ENCODE data around the gene NOP56. TPM values are rescaled to one million over a fixed set of nuclear protein-coding genes. Genes with fewer than 3 reads are reported as not detected.

The NOP56 gene
- total and polyA plus RNA-seq, 2 of the 8 experiments (the other 6 are each of a cell fraction or from before 2014, with no cell fraction given): 391 to 677 TPM

GRCh38 chr20:2706688-2707352 lies 54.4 kb downstream of the NOP56 start:
- peak overlapping the region; percentile 86; the same call in 1 of the 2 replicates for H2AK5ac ChIP-seq (ENCODE audit: low read depth, low read length)
- ChIA-PET CTCF (ENCODE audit: partially characterized antibody) (interaction anchor here (1.0 to 17.4 kb wide), 8 partner anchors 12 to 295 kb away, joined by 3 to 286 read pairs (median 4); no protein-coding TSS in a partner anchor), POLR2A (ENCODE audit: partially characterized antibody) (interaction anchor here (1.6 to 2.2 kb wide), 2 partner anchors 31 to 42 kb away, joined by 4 to 6 read pairs; no protein-coding TSS in a partner anchor)
- H3K27me3 ChIP-seq (replicated peaks in 1 of 4; ENCODE audit: control insufficient read depth in 3 of 4, extremely low read depth in 1 of 4, insufficient read depth in 3 of 4, low read length in 3 of 4): peaks cover 0 to 24% (median 16%) of the 10 kb centered on the region in 4 experiments; a peak in 5 of 7 replicates
- H3K18ac ChIP-seq (ENCODE audit: extremely low read depth, low read length): peak overlapping the region; percentile 68; the same call in 1 of the 2 replicates
- no peaks in the 10 kb centered on the region for H3K79me2 ChIP-seq (ENCODE audit: control insufficient read depth in 1 of 2, insufficient read depth in 2 of 2, low read length in 2 of 2)
- H3K27ac ChIP-seq (ENCODE audit: low read depth, low read length): no peak overlapping the region
- no peak overlapping the region for H3K23ac ChIP-seq (ENCODE audit: insufficient read length)
- H3K4ac ChIP-seq (replicated peaks; ENCODE audit: insufficient read length, low read depth, low read length): no peak overlapping the region
- H3K4me3 ChIP-seq (ENCODE audit: extremely low read depth in 1 of 4, insufficient read depth in 2 of 4, low read depth in 3 of 4, low read length in 4 of 4): no peak overlapping the region
- no peaks in the 10 kb centered on the region; the same call in 1 of the 2 replicates for H3K23me2 ChIP-seq (ENCODE audit: low read depth, low read length)
- H3K9me3 ChIP-seq (ENCODE audit: insufficient read depth in 2 of 2, low read depth in 1 of 2, low read length in 1 of 2): no peaks in the 10 kb centered on the region
- DNase-seq (ENCODE audit: low read depth in 1 of 2, low spot score in 2 of 2): peak in 1 of 2 experiments; percentile 45
- no peak overlapping the region for H3K4me2 ChIP-seq (ENCODE audit: insufficient read depth in 1 of 2, low read depth in 2 of 2, low read length in 2 of 2)
- no peak for TF ChIP-seq RXRA (IDR thresholded peaks at IDR 0.05; ENCODE audit: insufficient read depth, low read depth, low read length)
- no peak for TF ChIP-seq BRCA1 (IDR thresholded peaks at IDR 0.05; ENCODE audit: low read depth, low read length)
- no peak for TF ChIP-seq RBBP5 (IDR thresholded peaks at IDR 0.05; ENCODE audit: borderline replicate concordance, low read depth, low read length)
- no peak for TF ChIP-seq KDM5A (IDR thresholded peaks at IDR 0.05; ENCODE audit: low read length)
- TF ChIP-seq MAFK (IDR thresholded peaks at IDR 0.05; ENCODE audit: low read depth, low read length): no peak
- no peak for TF ChIP-seq YY1 (IDR thresholded peaks at IDR 0.05; ENCODE audit: low read depth, low read length)
- no peak overlapping the region for H4K5ac ChIP-seq (ENCODE audit: insufficient read length, low read depth, low read length)
- H4K20me1 ChIP-seq (replicated peaks in 1 of 2; ENCODE audit: control insufficient read depth in 1 of 2, insufficient read depth in 2 of 2, low read length in 2 of 2): no peaks in the 10 kb centered on the region
- FAIRE-seq: no peak
- peaks cover 0 to 50% (median 25%) of the 10 kb centered on the region in 4 experiments; a peak in 6 of 7 replicates for H3K4me1 ChIP-seq (replicated peaks in 1 of 4; ENCODE audit: control insufficient read depth in 3 of 4, insufficient read depth in 4 of 4, low read length in 3 of 4)
- H3K56ac ChIP-seq (replicated peaks; ENCODE audit: insufficient read length, low read depth, low read length): no peak overlapping the region
- no peak overlapping the region for H2AFZ ChIP-seq (ENCODE audit: low read length)
- peak overlapping the region; percentile 62; the same call in 1 of the 2 replicates for H2BK5ac ChIP-seq (ENCODE audit: low read depth, low read length)
- no peak overlapping the region for H2BK120ac ChIP-seq (replicated peaks; ENCODE audit: low read depth, low read length)
- H4K8ac ChIP-seq (ENCODE audit: extremely low read depth, insufficient read depth, low read length): no peak overlapping the region; the same call in 1 of the 2 replicates
- peak overlapping the region; percentile 34 for H4K91ac ChIP-seq (replicated peaks; ENCODE audit: insufficient read length, low read length)
- peak overlapping the region; percentile 93; the same call in 1 of the 2 replicates for H2BK12ac ChIP-seq (ENCODE audit: low read depth, low read length)
- peak overlapping the region; percentile 65 for H2BK15ac ChIP-seq (ENCODE audit: low read length)
- no peaks in the 10 kb centered on the region for H3K36me3 ChIP-seq (ENCODE audit: control insufficient read depth in 2 of 4, insufficient read depth in 4 of 4, low read length in 3 of 4)
- 79% methylated on average over 6 of the region's 6 CpGs; no CpG with 5 or more reads in 1 of the 2 experiments for WGBS, 2 experiments (ENCODE audit: extremely low coverage in 1 of 2, insufficient coverage in 1 of 2, insufficient read length in 1 of 2, insufficient replicate concordance in 2 of 2, low coverage in 1 of 2, low lambda C conversion rate in 2 of 2, missing lambda C conversion rate in 1 of 2)
- H3K14ac ChIP-seq (ENCODE audit: insufficient read length): no peak overlapping the region
- peak overlapping the region; percentile 72; the same call in 1 of the 2 replicates for H2BK20ac ChIP-seq (ENCODE audit: low read length)
- H3K79me1 ChIP-seq (ENCODE audit: low read depth, low read length): no peaks in the 10 kb centered on the region; the same call in 1 of the 2 replicates
- H3K9ac ChIP-seq (replicated peaks in 1 of 4; ENCODE audit: extremely low read depth in 1 of 4, low read depth in 3 of 4, low read length in 3 of 4): no peak overlapping the region
